GM12891 (cell line): ENCODE measurements around the gene TMEM38A.
A peak's percentile ranks its signal among the peaks of the same experiment; 100 is the strongest.

Experiments used
- PAX5 ChIP-seq: IDR thresholded peaks from 2 replicates; pipeline ENCODE4 v1.6.1; 2011; ENCODE audit warnings: low read length, moderate library complexity, mild to moderate bottlenecking; ENCODE audit not compliant: insufficient read depth, severe bottlenecking
- POLR2A ChIP-seq: IDR thresholded peaks from 2 replicates; pipeline ENCODE4 v1.6.1; 2011; ENCODE audit warnings: low read depth, low read length, control low read depth
- POLR2AphosphoS5 ChIP-seq: IDR thresholded peaks from 2 replicates; pipeline ENCODE4 v1.6.1; 2011; ENCODE audit warnings: low read depth, low read length, control low read depth
- TAF1 ChIP-seq: IDR thresholded peaks from 2 replicates; pipeline ENCODE4 v1.6.1; 2011; ENCODE audit warnings: low read depth, low read length, control low read depth

- TF ChIP-seq POLR2AphosphoS5 (0 out of 2 replicates have a peak, but pooled peaks have one; percentile 26), POLR2A (0 out of 2 replicates have a peak, but pooled peaks have one; percentile 47), TAF1 (no peak), PAX5 (no peak)
Measured at GRCh38 chr19:16660763-16661479, at the start of gene TMEM38A.
